K562 (cell line): ENCODE results near the gene DOK1. TPM values are rescaled to one million over a fixed set of nuclear protein-coding genes. Genes with fewer than 3 reads are reported as not detected.

ENCODE experiments used
- ATAC-seq: fragments of 200-7000 bp; cut with Tn5 transposase; 3 replicates; pipeline ENCODE4 v1.9.1; 2020; ENCODE audit warnings: moderate library complexity
- BruUV-seq: library from RNA; stranded (reverse); fragments of 400-500 nt; replicated peaks from 2 replicates; lab custom pipeline; 2021; lab: Mats Ljungman, UMichigan
- CTCF ChIA-PET: fragments of 300-600 bp; formaldehyde crosslinking; extraction: SDS; loops from one replicate; lab custom pipeline; 2021; ENCODE audit warnings: low intra/inter-chr PET ratio; lab: Yijun Ruan, JAX
- POLR2A ChIA-PET: fragments of 300-600, 350-650 bp; sonication (Branson Sonifier 250); formaldehyde crosslinking; extraction: SDS; loops from one replicate; lab custom pipeline; 2021; ENCODE audit warnings: antibody characterized with exemption, inconsistent platforms; lab: Yijun Ruan, JAX
- DNase-seq, 4 experiments: peaks; one replicate each; pipeline versions ENCODE4 v3.0.0 to v3.0.0-alpha.2; 2011 to 2018; ENCODE audit warnings: low spot score in 3 of 4, mixed read lengths in 3 of 4; ENCODE audit errors: extremely low read depth in 1 of 4
- FAIRE-seq: peaks from 2 replicates; lab custom pipeline; 2011; peaks lifted over from hg19 to GRCh38; lab: Jason Lieb, UNC
- H2AFZ ChIP-seq: 2 replicates; pipeline ENCODE4 v1.6.0; 2011; ENCODE audit warnings: low read depth, low read length, control low read depth, inconsistent platforms
- H3K27ac ChIP-seq: fragments of 200-600 bp; 3 replicates; pipeline ENCODE4 v1.8.0; 2011; ENCODE audit warnings: low read depth, mild to moderate bottlenecking, control low read depth, inconsistent platforms, low read length, moderate library complexity, mixed read lengths; ENCODE audit errors: extremely low read depth
- H3K27me3 ChIP-seq, 2 experiments: fragments of 300-600 bp in 1 of 2; 2 replicates in 1 of 2; 3 replicates in 1 of 2; pipeline versions ENCODE4 v1.6.0 to v1.8.0; 2011; ENCODE audit warnings: inconsistent platforms in 2 of 2, low read length in 2 of 2, mild to moderate bottlenecking in 1 of 2, mixed read lengths in 1 of 2, moderate library complexity in 1 of 2; ENCODE audit not compliant: control insufficient read depth in 2 of 2, insufficient read depth in 2 of 2
- H3K36me3 ChIP-seq: fragments of 300-600 bp; 3 replicates; pipeline ENCODE4 v1.8.0; 2011; ENCODE audit warnings: mild to moderate bottlenecking, low read length, inconsistent platforms; ENCODE audit not compliant: control insufficient read depth, insufficient read depth
- H3K4me1 ChIP-seq, 2 experiments: fragments of 200-600 bp in 1 of 2; replicated peaks in 1 of 2; 2 replicates in 1 of 2; 3 replicates in 1 of 2; pipeline versions ENCODE4 v1.5.1 to v1.8.0; 2011; ENCODE audit warnings: inconsistent platforms in 2 of 2, low read length in 2 of 2, mild to moderate bottlenecking in 1 of 2, mixed read lengths in 1 of 2, moderate library complexity in 1 of 2; ENCODE audit not compliant: control insufficient read depth in 2 of 2, insufficient read depth in 2 of 2
- H3K4me2 ChIP-seq: 2 replicates; pipeline ENCODE4 v1.6.1; 2011; ENCODE audit warnings: low read length, control low read depth, inconsistent platforms, mixed read lengths; ENCODE audit not compliant: insufficient read depth
- H3K4me3 ChIP-seq: fragments of 200-600 bp; sonication (generic), shearing (Covaris generic); 2 replicates; pipeline ENCODE4 v1.5.1; 2016; ENCODE audit warnings: control low read depth, inconsistent platforms
- H3K79me2 ChIP-seq: fragments of 200-600 bp; 3 replicates; pipeline ENCODE4 v1.8.0; 2011; ENCODE audit warnings: low read length, inconsistent platforms; ENCODE audit not compliant: control insufficient read depth, insufficient read depth
- H3K9ac ChIP-seq, 2 experiments: 2 replicates each; pipeline versions ENCODE4 v1.6.0 to v1.6.1; 2011; ENCODE audit warnings: low read depth in 2 of 2, low read length in 2 of 2, control low read depth in 1 of 2, inconsistent platforms in 1 of 2, mild to moderate bottlenecking in 1 of 2, mixed read lengths in 1 of 2; ENCODE audit not compliant: insufficient read depth in 1 of 2
- H3K9me1 ChIP-seq: one replicate; pipeline ENCODE4 v1.6.0; 2011; ENCODE audit warnings: inconsistent platforms, mild to moderate bottlenecking, low read length, moderate library complexity; ENCODE audit not compliant: control insufficient read depth, insufficient read depth
- H3K9me3 ChIP-seq: replicated peaks from 2 replicates; pipeline ENCODE4 v1.5.1; 2011; ENCODE audit warnings: low read depth, low read length, inconsistent platforms; ENCODE audit not compliant: control insufficient read depth, insufficient read depth
- H4K20me1 ChIP-seq: replicated peaks from 2 replicates; pipeline ENCODE4 v1.6.1; 2011; ENCODE audit warnings: low read length, inconsistent platforms, mixed read lengths; ENCODE audit not compliant: control insufficient read depth, insufficient read depth
- ATF4 ChIP-seq: fragments of 450-650 bp; formaldehyde crosslinking; IDR thresholded peaks from 2 replicates; pipeline ENCODE4 v1.4.0; 2022; ENCODE audit warnings: mild to moderate bottlenecking, moderate library complexity
- BACH1 ChIP-seq: fragments of 200-800 bp; sonication (Bioruptor generic); IDR thresholded peaks from 2 replicates; pipeline ENCODE4 v1.6.1; 2016; ENCODE audit warnings: missing genetic modification characterization, missing compliant biosample characterization
- FOXK1 ChIP-seq: sonication (generic); formaldehyde crosslinking; IDR thresholded peaks from 2 replicates; pipeline ENCODE4 v1.8.0; 2022; ENCODE audit warnings: missing genetic modification reagents, mild to moderate bottlenecking, borderline replicate concordance
- HSF4 ChIP-seq: fragments of 250-450 bp; sonication (Bioruptor Pico); IDR thresholded peaks from 2 replicates; pipeline ENCODE4 v2.1.2; 2022; ENCODE audit warnings: mild to moderate bottlenecking, moderate library complexity, borderline replicate concordance
- NFRKB ChIP-seq: fragments of 450-650 bp; IDR thresholded peaks from 2 replicates; pipeline ENCODE4 v1.6.1; 2016; ENCODE audit warnings: low read depth
- RBM14 ChIP-seq: fragments of 200-400 bp; formaldehyde crosslinking; IDR thresholded peaks from 2 replicates; pipeline ENCODE4 v1.6.1; 2018; ENCODE audit warnings: low read depth, mild to moderate bottlenecking, low read length, moderate library complexity, borderline replicate concordance; ENCODE audit not compliant: insufficient read depth
- TOE1 ChIP-seq, 2 experiments: fragments of 450-650 bp in 1 of 2; sonication (generic) in 1 of 2; formaldehyde crosslinking in 1 of 2; IDR thresholded peaks; 2 replicates each; pipeline versions ENCODE4 v1.7.1 to v1.8.0; 2016 to 2022; ENCODE audit warnings: borderline replicate concordance in 2 of 2, mild to moderate bottlenecking in 2 of 2, antibody characterized with exemption in 1 of 2, inconsistent platforms in 1 of 2, low read depth in 1 of 2, missing genetic modification reagents in 1 of 2, moderate library complexity in 1 of 2
- in situ Hi-C: fragments of 300-500 bp; cut with MboI; formaldehyde crosslinking; loops from 4 replicates; pipeline ENCODE4 v1.15.0; 2018; ENCODE audit warnings: inconsistent platforms, mixed read lengths
- intact Hi-C: fragments of 100-400 bp; cut with micrococcal nuclease; formaldehyde crosslinking; loops from 2 replicates; pipeline ENCODE4 v1.14.2; 2022
- polyA plus RNA-seq, 8 experiments: library from polyadenylated mRNA; depleted of rRNA in 4 of 8; stranded (reverse) in 5 of 8; unstranded in 3 of 8; fragments of >200 nt; fragmentation: Nextera tagmentation in 2 of 8; fragmentation: Illumina TruSeq in 1 of 8; extraction: Ambion mirVana in 2 of 8; extraction: Trizol in 1 of 8; gene quantifications; 2 replicates each; pipeline versions ENCODE4 v1.2.1 to v1.2.3, GENCODE V29; 2011 to 2014; ENCODE audit warnings: inconsistent platforms in 1 of 8, missing spikeins in 1 of 8
- total RNA-seq, 7 experiments: library from RNA; depleted of rRNA in 6 of 7; stranded (reverse); fragments of >200 nt in 6 of 7; fragmentation: Illumina TruSeq in 2 of 7; extraction: Trizol in 2 of 7; gene quantifications; 2 replicates each; pipeline versions ENCODE4 v1.2.1 to v1.2.3, GENCODE V29; 2011 to 2021; ENCODE audit warnings: low replicate concordance in 1 of 7
- TF ChIP-seq, protein P1 (sequence below): fragments of 250-450 bp; sonication (Bioruptor Pico); IDR thresholded peaks from 2 replicates; pipeline ENCODE4 v1.4.0; 2020; ENCODE audit warnings: mild to moderate bottlenecking, moderate library complexity
- TF ChIP-seq, protein P2 (sequence below): fragments of 250-450 bp; sonication (Bioruptor Pico); IDR thresholded peaks from 2 replicates; pipeline ENCODE4 v1.5.0; 2021
- TF ChIP-seq, protein P3 (sequence below): sonication (generic); formaldehyde crosslinking; IDR thresholded peaks from 2 replicates; pipeline ENCODE4 v1.8.1; 2023; ENCODE audit warnings: mild to moderate bottlenecking, missing genetic modification reagents, moderate library complexity

Gene DOK1
- total and polyA plus RNA-seq, 9 of the 15 experiments (the other 6 are each of a cell fraction or from before 2014, with no cell fraction given), result 0.59 to 36.4 (median 16.1) TPM

GRCh38 chr2:74566754-74567085 lies 12.2 kb downstream of the DOK1 start:
- intact Hi-C loops (no loop called here), in situ Hi-C loops (no loop called here)
- H3K79me2 ChIP-seq, result no peaks in the 10 kb centered on the region
- H3K9me1 ChIP-seq, result no peaks in the 10 kb centered on the region
- no peak overlapping the region for H3K9ac ChIP-seq
- no peak overlapping the region for H3K4me2 ChIP-seq
- CTCF ChIA-PET, result no interaction called here
- no TSS peak for BruUV-seq
- peaks cover 0 to 6% of the 10 kb centered on the region in 2 experiments; a peak in 2 of 5 replicates for H3K27me3 ChIP-seq
- peaks cover 0 to 3% of the 10 kb centered on the region in 2 experiments; a peak in 2 of 5 replicates for H3K4me1 ChIP-seq
- no peaks in the 10 kb centered on the region for H3K36me3 ChIP-seq
- H3K27ac ChIP-seq, result no peak overlapping the region
- no peaks in the 10 kb centered on the region for H3K9me3 ChIP-seq
- FAIRE-seq, result no peak
- no peaks in the 10 kb centered on the region for H4K20me1 ChIP-seq
- TF ChIP-seq FOXK1 (CRISPR knock-in tag) (no peak), HSF4 (no peak), TOE1 (IDR thresholded peaks at IDR 0.05; ENCODE audit: borderline replicate concordance) (no peak), TOE1 (CRISPR knock-in tag; IDR thresholded peaks at IDR 0.05; ENCODE audit: borderline replicate concordance, low read depth) (no peak), RBM14 (no peak), NFRKB (no peak), ATF4 (CRISPR knock-in tag) (no peak), BACH1 (tag) (no peak)
- TF ChIP-seq, protein P1, sequence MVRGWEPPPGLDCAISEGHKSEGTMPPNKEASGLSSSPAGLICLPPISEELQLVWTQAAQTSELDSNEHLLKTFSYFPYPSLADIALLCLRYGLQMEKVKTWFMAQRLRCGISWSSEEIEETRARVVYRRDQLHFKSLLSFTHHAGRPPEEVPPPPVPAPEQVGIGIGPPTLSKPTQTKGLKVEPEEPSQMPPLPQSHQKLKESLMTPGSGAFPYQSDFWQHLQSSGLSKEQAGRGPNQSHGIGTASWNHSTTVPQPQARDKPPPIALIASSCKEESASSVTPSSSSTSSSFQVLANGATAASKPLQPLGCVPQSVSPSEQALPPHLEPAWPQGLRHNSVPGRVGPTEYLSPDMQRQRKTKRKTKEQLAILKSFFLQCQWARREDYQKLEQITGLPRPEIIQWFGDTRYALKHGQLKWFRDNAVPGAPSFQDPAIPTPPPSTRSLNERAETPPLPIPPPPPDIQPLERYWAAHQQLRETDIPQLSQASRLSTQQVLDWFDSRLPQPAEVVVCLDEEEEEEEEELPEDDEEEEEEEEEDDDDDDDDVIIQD, result no peak
- TF ChIP-seq, protein P2, sequence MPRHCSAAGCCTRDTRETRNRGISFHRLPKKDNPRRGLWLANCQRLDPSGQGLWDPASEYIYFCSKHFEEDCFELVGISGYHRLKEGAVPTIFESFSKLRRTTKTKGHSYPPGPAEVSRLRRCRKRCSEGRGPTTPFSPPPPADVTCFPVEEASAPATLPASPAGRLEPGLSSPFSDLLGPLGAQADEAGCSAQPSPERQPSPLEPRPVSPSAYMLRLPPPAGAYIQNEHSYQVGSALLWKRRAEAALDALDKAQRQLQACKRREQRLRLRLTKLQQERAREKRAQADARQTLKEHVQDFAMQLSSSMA, result no peak
- TF ChIP-seq, protein P3, sequence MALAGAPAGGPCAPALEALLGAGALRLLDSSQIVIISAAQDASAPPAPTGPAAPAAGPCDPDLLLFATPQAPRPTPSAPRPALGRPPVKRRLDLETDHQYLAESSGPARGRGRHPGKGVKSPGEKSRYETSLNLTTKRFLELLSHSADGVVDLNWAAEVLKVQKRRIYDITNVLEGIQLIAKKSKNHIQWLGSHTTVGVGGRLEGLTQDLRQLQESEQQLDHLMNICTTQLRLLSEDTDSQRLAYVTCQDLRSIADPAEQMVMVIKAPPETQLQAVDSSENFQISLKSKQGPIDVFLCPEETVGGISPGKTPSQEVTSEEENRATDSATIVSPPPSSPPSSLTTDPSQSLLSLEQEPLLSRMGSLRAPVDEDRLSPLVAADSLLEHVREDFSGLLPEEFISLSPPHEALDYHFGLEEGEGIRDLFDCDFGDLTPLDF, result no peak
- POLR2A ChIA-PET, result interaction anchor here (0.6 to 1.1 kb wide), 3 partner anchors 12 to 101 kb away, joined by 3 read pairs; partner anchors contain the start of gene MOGS
- H2AFZ ChIP-seq, result no peak overlapping the region
- no peak for DNase-seq
- no peak overlapping the region for H3K4me3 ChIP-seq
- ATAC-seq, result no peak
